ENCODE data around the gene SYNE4. TPM values are rescaled to one million over a fixed set of nuclear protein-coding genes. Genes with fewer than 3 reads are reported as not detected.
A peak's percentile ranks its signal among the peaks of the same experiment; 100 is the strongest.

SYNE4 gene
- total and polyA plus RNA-seq, 9 of the 15 experiments (the other 6 are each of a cell fraction or from before 2014, with no cell fraction given): 0.03 to 0.65 (median 0.29) TPM

DNA sequence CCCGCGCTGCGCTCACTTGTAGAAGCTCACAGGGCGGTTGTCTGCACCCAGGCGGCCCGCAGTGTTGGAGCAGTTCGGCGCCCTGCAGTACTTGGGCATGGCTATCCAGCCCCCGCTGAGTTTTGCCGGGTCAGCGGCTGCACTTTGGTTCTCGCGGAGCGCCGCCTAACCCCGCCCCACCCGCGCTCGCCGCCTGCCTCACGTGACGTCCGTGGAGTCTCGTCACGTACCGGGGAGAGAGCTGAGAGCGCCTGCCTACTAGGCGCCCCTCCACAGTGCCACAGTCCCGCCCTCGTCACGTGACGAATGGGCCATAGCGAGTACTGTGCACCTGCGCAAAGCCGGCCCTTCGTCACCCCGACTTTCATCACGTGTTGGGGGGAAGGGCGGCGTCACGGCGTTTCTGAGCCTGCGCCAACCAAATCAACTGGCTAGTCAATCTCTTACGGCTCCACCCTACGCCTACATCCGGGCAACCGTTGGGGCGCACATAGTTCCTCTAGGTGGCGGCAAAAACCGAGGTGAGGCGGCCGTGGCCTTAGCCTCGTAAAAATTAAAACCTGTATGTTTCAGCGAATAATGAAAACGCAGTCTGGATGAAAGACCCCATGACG is 45.6 kb upstream of the SYNE4 start, which contains the start of gene THAP8 (continued):
- no peak for TF ChIP-seq DLX4 (CRISPR knock-in tag; IDR thresholded peaks at IDR 0.05)
- TF ChIP-seq POLR2B (IDR thresholded peaks at IDR 0.05; ENCODE audit: low read depth, partially characterized antibody): peak; percentile 35
- no peak for TF ChIP-seq ZKSCAN3 (CRISPR knock-in tag; IDR thresholded peaks at IDR 0.05)
- no peak for TF ChIP-seq EWSR1 (IDR thresholded peaks at IDR 0.05; ENCODE audit: borderline replicate concordance, low read depth, partially characterized antibody)
- peak in 1 of 2 experiments; percentile 88 for TF ChIP-seq AFF1 (IDR thresholded peaks at IDR 0.05; ENCODE audit: low read depth in 1 of 2, partially characterized antibody in 2 of 2)
- TF ChIP-seq PTBP1 (IDR thresholded peaks at IDR 0.05; ENCODE audit: low read depth, low read length): no peak
- no peak for TF ChIP-seq ZFP1 (CRISPR knock-in tag; IDR thresholded peaks at IDR 0.05)
- TF ChIP-seq SRSF9 (IDR thresholded peaks at IDR 0.05; ENCODE audit: borderline replicate concordance, low read depth, low read length): no peak
- TF ChIP-seq HNRNPK (IDR thresholded peaks at IDR 0.05; ENCODE audit: low read depth, low read length, poor library complexity, severe bottlenecking): no peak
- TF ChIP-seq YY1 (IDR thresholded peaks at IDR 0.05; ENCODE audit: borderline replicate concordance in 1 of 3, control insufficient read depth in 1 of 3, extremely low read depth in 1 of 3, insufficient read depth in 3 of 3, insufficient read length in 1 of 3, insufficient replicate concordance in 2 of 3, low read depth in 1 of 3, low read length in 2 of 3): peak in 1 of 3 experiments; percentile 18
- peak; percentile 74; the same call in 1 of the 2 replicates for TF ChIP-seq MYC (IDR thresholded peaks at IDR 0.05; ENCODE audit: low read depth, low read length)
- peak; percentile 90 for TF ChIP-seq MYC (CRISPR knock-in tag; IDR thresholded peaks at IDR 0.05; ENCODE audit: borderline replicate concordance, low read depth)
- TF ChIP-seq PPARD (CRISPR knock-in tag; IDR thresholded peaks at IDR 0.05): no peak
- no peak for TF ChIP-seq ZNF311 (CRISPR knock-in tag; IDR thresholded peaks at IDR 0.05)
- TF ChIP-seq ZNF12 (CRISPR knock-in tag; IDR thresholded peaks at IDR 0.05): no peak
- TF ChIP-seq HNRNPH1 (optimal IDR thresholded peaks at IDR 0.05; ENCODE audit: low read depth, low read length): no peak
- no peak for TF ChIP-seq DDX20 (tag; IDR thresholded peaks at IDR 0.05; ENCODE audit: low read depth)
- peak; percentile 60 for TF ChIP-seq HCFC1 (IDR thresholded peaks at IDR 0.05; ENCODE audit: low read depth, low read length)
- TF ChIP-seq RBBP5 (IDR thresholded peaks at IDR 0.05; ENCODE audit: borderline replicate concordance, insufficient read depth, low read length, poor library complexity, severe bottlenecking): no peak
- no peak for TF ChIP-seq ZNF282 (CRISPR knock-in tag; IDR thresholded peaks at IDR 0.05)
- TF ChIP-seq ZNF655 (CRISPR knock-in tag; IDR thresholded peaks at IDR 0.05): no peak
- peak; percentile 50; the same call in 1 of the 2 replicates for TF ChIP-seq ETV1 (tag; conservative IDR thresholded peaks at IDR 0.05; ENCODE audit: low read depth)
- no peak for TF ChIP-seq DACH1 (IDR thresholded peaks at IDR 0.05; ENCODE audit: partially characterized antibody)

Measured in K562 (cell line).